T-helper 22 cell (primary cell): Measurements from ENCODE around the gene NTM.

Source experiments
- DNase-seq: peaks from one replicate; pipeline ENCODE4 v3.0.0-alpha.2; 2020; ENCODE audit warnings: low read depth

The NTM gene

DNA sequence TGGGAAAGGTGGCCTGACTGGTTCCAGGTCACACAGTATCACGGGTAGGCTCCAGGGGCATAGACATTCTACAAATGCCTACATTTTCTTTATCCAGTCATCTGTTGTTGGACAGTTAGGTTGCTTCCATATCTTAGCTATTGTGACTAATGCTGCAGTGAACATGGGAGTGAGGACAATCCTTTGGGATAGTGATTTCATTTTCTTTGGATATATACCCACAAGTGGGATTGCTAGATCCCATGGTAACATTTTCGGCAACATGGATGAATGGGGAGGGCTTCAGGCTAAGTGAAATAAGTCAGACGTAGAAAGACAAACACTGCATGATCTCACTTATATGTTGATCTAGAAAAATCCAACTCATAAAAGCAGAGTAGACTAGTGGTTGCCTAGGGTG, 744.3 kb downstream of the NTM start:
- DNase-seq: no peak

DNA sequence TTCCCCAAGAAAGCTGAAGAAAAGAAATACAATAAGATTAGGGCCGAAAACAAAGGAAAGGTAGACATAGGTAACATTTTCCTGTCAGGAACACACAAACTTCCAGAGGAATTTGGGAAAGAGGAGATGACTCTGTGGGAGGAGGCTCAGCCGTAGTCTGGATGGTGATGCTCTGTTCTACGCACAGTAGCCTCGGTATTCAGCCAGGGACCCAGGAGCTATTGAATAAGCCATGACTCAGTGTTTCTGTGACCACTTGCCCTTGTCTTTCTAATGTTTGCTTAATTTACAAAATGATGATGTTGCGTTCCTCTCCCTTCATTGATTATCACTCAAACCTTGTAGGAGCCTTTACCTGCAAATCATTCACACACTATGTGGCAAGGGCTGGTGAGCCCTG, 745.0 kb downstream of the NTM start:
- no peak for DNase-seq

DNA sequence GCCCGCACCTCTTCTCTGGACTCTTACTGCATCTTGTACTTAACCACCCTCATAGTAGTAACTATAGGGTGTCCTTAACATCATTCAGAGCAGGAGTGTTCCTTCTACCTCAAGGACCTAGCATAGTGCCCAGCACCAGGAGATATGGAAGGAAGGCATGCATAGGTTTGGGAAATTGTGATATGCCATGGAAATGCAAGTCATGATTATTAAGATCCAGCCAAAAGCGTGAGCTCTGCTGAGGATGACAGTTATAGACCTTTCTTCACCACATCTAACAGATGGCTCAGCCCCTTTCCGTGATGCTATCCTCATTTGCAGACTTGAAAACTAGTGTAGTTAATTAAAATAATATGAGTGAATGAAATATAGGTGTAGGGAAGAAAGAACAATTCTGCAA, 746.1 kb downstream of the NTM start:
- no peak for DNase-seq

DNA sequence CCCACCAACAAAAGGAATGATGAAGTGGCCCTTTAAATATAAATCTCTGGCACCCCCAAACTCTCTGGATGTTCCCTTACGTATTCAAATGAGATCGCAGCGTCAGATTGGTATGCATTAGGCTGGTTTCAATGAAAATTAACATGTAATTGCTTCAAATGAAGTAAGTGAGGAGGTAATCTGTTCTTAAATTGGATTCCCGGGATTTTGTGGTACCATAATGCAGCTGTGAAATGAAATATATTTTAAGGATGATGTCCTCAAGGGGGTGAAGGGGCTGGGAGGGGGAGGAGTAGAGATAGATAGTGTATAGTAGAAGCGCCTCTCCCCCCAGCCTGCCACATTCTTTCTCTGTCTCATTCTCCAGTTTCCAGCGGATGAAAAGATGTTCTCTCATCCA, 748.2 kb downstream of the NTM start:
- no peak for DNase-seq

DNA sequence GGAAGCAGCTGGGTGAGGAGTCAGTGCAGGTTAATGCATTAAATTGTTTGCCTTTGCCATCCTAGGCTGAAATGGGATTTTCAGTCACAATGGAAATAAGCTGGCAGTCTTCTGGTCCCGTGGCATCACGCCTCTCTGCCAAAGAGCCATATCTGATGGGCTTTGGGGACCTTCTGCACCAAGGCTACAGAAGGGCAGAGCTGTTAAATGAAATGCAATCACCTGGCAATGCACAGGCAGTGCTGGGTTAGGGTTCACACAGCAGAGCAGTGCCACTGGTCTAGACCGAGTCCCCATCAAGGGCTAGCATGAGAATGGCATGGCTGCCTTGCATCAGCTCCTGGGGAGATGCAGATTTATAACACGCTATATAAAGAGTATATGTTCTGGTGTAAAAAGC, 749.2 kb downstream of the NTM start:
- DNase-seq: no peak

DNA sequence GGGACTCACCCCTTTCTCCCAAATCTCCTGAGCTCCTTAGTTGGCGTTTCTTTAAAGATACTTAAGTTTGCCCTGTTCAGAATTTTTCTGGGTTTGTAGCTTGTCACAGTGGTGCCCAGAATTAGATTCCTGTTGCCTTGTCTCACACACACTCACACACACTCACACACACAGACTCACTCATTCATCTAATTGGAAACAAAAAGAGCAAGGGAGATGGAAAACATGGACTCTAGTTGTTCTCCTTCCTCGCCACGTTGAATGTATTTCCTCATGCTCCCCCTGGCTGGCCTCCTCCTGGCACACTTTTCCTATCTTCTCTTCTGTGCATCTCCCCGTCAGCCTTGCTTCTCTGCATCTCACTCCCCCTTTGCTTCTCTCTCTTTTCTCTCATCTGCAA, 752.3 kb downstream of the NTM start:
- DNase-seq: no peak

DNA sequence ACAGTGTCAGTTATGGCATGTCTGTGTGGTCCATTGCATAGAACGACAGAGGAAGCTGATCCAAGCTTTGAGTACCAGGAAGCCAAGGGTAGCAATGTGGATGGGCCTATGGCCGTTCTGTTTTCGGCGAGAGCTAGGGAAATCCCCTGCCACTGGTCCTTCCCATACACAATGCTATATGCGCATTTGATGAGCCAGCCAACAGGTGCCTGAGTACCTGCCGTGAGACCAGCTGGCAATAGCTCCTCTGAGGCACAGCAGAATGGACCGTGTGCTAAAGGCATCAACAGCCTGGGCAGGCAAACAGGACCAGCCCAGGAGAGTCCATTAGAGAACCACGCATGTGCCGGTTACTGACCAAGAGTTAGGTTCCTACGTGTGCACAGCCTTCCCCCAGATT, 753.0 kb downstream of the NTM start:
- no peak for DNase-seq

DNA sequence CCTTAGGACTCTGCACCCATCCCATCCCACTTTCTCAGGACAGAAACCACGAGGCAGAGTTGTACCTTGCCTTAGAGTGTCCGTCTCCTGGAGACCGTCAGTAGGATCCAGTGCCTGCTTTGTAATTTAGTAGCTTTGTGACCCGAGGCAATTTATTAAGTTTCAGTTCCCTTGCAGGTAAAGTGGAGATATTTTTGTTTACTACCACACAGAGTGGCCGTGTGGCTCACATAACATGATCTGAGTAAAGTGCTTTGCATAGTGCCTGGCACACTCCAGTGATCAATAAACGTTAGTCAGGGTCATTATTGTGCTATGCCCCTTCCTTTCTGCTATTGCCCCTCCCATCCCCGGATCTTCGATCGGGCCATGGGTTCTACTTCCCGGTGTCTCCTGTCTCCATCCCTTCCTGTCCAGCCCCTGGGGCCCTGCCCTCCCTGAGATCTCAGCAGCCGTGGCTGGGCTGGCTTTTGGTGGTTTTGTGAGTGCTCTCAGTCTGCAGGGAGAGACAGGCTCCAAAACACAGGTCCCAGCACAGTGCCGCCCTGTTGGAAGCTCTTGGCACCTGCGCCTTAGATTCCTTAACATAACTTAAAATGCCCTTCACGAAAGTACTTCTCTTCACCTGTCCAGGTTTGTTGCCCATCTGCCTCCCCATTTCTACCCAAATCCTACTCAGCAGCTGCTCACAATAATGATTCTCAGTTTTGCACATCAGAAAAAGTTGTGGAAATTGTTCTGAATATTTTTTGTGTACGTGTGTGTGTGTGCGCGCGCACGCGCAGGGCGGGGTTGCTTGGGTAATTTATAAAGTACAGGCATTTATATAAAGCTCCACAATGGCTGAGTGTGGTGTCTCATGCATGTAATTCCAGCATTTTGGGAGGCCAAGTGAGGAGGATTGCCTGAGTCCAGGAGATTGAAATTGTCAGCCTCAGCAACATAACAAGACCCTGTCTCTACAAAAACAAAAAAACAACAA, 753.7 kb downstream of the NTM start:
- DNase-seq: no peak

DNA sequence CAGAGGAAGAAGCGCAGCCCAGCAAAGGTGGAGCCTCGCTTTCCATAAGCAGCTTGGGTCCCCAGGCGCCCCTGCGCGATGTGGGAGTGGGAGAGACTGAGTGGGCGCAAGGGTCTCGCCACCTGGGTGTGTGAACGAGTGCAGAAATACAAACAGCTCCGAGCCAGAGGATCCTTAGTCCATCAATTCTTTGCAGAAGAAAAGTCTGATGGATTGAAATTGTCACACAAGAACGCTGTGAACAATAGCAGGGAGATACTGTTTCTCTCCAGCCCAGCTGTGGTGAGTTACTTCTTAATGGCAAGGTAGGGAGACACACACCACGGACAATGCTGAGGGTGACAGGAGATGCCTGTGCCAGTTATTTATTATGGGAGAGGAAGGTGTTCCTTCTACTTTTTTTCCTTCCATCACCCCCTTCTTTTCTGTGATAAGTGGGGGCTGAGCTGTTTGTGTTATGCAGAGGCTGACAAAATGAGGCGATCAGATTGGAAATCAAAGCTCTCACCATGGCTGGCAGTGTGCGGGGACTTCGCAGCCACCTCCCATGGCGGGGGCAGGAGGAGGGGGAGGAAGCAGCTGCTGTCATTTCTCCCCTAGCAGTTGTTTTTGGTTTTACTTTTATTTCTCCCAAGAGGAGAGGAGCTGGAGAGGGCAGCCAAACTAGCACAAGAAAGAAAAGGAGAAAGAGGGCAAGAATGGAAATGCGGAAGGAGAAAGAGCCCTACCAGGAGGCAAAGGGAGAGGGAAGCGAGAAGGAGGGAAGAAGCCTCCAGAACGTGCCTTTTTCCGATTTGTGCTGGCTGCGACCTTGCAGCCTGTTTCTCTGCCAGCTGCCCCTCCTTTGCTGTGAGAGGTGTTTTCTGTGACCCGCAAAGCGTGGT, 755.8 kb downstream of the NTM start:
- no peak for DNase-seq

DNA sequence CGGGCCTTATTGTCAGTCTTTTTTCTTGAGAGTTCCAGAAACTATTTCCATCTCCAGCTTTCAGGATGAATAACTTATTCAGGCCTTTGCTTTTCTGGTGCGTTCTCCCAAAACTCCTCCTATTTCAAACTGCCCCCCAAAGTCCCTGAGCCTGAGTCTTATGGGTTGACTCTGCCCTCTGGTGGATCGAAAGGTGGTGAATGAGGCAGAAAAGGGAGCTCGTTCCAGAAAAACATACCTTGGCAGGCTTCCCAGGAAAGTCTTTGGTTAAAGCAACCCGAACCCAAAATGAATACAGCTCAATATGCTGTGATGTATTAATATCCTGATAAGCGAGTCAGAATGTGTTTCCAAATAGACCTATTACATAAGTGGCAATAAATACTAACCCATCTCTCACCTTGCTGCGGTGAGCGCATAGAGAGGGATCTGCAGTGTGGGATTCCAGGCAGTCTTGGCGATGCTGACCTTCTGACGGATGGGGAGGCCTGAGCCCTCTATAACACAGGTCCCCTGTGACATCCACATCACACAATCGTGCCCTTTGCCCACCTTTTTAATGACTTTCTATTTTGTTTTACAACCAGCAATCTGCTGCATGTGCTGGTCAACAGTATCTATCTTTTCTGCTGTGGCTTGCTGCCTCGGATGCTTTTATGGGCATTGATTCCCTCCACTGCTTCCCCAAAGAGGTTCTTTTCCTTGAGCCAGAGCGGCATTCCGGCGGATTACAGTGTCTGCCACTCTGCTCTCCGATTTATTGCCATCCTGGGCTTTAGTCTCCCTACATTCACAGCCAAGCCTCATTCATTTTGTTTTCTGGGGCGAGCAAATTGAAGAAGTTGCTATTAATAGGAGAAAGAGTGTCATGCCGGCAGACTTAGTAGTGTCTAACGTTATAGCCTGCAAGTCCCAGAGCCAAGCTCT, 756.8 kb downstream of the NTM start:
- no peak for DNase-seq

DNA sequence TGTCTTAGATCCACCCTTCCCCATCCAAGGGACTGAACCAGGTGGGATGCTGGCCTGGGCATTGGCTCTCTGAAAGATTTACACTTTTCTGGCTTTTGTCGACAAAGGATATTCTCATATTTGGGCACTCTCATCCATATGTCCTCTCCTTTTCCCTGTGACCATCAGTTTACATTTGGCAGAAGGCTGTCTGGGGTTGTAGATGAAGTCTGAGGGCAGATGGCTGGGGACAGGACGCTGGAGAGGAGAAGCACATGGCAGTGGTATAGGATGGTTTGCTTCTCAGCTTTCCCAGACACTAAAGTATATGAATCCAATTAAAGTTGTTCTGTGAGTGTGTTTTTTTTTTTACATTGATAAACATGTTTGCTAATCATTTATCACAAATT, 757.5 kb downstream of the NTM start:
- no peak for DNase-seq

DNA sequence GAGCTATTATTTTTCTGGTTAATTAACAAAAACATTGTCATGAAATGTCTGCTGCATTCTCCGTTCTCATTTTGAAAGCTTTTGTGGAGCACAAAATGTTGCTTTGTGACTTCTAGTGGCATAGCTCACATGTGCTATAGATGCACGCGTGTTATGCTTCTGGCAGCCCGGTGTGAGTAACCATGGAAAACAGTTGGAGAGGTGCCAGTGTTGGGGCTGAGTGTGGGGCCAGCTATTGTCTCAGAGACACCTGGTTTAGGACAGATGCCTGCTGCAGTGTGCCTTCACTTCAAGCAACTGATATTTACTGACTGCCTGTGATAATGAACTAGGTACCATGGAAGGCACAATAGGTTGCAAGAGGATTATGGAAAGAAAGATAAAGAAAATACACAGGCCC, 760.6 kb downstream of the NTM start:
- no peak for DNase-seq

DNA sequence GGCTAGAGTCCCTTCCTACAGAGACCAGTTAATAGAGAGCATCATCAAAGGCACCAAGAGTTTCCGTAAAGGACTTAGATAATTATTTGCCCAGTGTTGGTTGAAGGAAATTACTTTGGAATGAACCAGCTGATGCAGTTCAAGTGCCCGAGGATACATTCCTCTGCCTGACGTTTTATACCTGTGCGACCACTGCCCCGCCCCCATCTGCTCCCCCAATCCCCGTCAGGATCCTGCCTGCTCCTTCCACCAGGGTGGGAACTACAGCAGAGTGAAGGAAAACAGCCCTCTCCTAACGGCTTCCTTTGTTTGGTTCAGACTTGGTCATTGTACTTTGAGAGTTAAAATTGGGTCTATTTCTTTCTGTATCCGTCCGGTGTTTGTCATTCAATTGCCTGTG, 761.5 kb downstream of the NTM start:
- DNase-seq: no peak

DNA sequence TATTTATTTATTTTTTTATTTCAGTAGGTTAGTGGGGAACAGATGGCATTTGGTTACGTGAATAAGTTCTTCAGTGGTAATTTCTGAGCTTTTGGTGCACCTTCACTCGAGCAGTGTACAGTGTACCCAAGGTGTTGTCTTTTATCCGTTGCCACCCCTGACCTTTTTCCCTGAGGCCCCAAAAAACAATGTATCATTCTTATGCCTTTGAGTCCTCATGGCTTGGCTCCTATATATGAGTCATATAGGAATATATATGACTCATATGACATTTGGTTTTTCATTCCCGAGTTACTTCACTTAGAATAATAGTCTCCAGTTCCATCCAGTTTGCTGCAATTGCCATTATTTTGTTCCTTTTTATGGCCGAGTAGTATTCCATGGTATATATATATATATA, 763.9 kb downstream of the NTM start:
- DNase-seq: no peak

DNA sequence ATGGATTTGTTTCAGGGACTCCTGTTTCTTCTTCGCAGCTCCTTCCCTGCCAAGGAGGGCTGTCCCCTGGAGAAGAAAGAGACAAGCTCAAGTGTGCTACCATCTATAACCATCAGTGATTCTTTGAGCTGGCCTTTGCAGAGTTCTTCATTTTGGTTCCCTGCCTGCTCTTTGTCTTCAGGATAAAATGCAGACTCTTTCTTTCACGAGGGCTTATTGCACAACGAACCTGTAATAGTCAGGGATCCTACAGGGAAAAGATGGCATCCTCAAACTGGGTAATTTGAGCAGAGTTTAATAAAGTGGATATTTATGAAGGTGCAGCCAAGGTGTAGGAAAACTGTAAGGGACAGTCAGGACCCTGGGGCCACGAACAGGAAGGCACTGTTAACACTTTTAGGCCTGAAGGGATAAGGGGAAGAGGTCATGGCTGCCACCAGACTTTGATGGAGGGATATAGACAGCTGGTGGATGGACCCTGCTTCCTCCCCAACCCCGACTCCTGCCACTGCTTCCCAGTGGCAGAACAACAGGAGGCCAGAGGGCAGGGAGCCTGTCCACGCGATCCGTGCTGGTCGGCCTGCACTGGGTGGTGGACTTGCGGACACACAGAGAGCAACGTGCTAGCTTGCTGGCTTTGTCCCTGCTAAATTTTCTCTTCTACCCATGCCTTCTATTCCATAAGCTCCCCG, 767.0 kb downstream of the NTM start:
- no peak for DNase-seq

DNA sequence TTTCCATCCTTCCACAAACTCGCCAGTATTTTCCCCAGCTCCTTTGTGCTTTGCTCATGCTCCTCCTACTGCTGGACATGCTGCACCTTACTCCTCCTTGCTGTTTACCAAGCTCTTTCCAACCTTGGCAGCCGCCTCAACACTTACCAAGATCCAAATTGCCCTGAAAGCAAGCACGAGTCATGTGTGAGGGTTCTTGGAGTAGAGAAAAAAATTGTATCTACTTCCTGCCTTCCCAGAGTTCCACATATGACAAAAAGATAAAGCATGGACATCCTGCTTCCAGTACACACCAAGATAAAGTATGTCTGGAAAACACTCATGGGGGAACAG, 767.5 kb downstream of the NTM start:
- DNase-seq: no peak

DNA sequence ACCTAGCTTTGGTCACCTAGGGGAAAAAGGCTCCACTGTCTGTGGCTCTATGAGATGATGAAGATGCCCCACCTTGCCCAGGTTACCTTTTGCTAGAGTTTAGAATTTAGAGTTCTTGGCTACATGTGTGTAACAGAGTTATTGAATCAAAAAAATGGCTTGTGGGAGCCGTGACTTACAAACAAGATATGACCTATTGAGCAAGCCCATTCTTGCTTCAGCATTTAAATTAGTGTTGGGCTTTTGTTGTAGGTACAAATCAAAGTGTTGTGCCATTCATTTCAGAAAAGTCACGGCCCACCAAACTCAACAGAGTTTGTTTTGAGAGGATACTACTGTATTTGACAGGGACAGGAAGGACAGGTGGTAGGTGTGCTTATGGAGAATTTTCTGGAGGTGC, 768.8 kb downstream of the NTM start:
- no peak for DNase-seq

DNA sequence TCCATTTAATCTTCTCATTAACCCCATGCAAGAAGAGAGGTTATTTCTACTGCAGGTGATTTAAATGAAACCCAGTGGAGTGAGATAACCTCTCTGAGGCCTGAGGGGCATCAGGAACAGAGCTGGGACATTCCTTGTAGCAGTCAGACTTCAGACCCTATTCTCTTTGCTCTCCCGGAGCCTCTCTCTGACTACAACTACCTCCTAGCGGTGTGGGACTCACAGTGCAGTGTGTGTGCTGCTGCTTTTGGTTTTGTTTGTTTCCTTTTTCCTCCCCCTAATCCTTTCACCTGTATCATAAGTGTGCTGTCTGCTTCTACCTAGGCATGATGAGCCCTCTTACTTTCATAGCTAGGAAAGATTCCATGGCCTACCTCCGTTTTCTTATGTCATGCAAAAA, 769.6 kb downstream of the NTM start:
- no peak for DNase-seq

DNA sequence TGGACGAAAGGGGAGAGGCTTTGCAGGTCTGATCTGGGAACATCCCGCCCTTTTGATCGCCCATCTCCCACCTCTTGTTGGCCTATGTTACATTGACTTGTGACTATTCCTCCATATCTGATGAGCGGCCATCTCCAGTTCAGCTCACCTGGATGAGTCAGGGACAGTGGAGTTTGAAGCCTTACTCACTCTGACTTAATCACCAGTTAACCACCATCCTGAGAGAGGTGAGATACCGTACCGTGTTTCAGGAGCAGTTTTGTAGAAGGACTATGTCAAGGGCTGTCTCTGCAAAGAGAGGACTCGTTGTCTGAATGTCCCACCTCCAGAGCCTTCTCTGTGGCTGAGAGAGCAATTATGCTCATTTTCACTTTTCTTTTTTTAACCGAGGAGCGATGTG, 771.7 kb downstream of the NTM start:
- DNase-seq: no peak

DNA sequence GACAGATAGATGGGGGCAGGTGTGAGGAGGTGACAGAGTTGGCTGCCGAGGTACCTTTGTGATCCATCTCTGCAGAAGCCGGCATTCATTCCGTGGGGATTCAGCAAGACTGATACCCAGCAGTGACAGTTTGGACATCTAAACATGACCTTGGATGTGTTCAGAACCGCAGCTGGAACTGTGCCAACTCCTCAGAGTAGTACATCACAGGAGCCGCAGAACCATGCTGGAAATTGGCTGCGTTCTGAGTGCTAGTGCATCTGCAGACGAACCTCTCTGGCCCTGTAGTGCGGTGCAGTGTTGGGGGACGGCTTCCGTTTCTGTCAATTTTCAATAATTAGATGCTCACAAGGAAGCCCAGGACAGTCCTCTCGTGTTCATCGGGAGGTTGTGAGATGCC, 772.1 kb downstream of the NTM start:
- DNase-seq: no peak

DNA sequence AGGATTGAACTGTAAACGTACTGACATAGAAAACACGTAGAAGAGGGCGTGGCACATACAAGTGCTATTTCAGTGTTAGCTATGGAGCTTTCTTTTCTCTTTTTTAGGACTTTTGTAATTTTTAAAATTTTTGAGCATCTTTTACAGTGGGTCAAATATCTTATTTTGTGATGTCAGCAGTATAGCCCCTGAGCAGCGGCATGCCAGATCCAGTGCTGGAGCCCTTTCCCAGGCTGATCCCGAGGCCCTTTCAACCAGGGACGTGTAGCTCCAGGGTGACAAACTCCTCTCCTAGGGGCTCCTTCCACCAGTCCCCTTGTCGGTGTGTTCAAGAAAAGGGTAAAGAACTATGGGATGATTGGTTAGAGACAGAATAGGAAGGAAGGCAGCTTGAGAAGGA, 777.0 kb downstream of the NTM start:
- DNase-seq: no peak

DNA sequence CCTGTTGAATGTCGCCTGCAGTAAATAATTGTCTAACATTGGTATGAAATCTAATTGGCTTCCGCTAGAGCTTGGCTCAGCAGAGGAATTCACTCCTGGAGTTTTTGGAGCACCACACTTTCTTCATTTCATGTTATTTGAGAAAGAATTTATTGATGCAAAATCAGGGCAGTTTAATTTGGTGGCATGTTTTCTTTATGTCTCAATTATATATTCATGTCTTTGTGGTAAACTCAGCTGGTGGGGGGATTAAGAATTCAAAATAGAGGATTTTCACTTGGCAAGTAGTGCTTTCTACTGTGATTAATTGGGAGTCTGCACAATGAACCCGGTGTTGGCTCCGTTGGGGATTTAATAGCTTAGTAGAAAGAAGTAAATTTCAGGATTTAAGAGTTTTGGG, 784.4 kb downstream of the NTM start:
- DNase-seq: no peak
